ENCODE results near the gene KIF21A.

DNA sequence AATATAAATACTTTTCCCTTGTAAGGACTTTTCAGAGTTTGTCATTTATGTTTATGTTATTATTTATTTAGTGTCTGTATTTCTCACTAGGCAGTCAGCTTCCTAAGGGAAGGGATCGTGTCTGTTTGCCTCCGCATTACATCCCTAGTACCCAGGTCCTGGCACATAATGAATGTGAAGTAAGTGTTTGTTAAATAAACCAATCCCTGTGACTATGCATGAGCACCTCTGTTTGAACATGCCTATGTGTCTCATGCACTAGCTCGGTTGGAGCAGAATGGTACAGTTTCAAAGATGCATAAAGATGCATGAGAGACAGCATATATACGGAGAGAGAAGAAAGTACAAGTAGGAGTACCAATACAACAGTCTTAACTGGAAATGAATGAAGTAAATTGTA, 99.3 kb downstream of the KIF21A start:
- TF ChIP-seq POLR2AphosphoS5 (IDR thresholded peaks at IDR 0.05) (no peak), EP300 (conservative IDR thresholded peaks at IDR 0.05; ENCODE audit: poor library complexity, severe bottlenecking) (no peak), TAF1 (IDR thresholded peaks at IDR 0.05; ENCODE audit: low read depth) (no peak), RAD21 (conservative IDR thresholded peaks at IDR 0.05) (no peak)
- TF ChIP-seq, protein P1, sequence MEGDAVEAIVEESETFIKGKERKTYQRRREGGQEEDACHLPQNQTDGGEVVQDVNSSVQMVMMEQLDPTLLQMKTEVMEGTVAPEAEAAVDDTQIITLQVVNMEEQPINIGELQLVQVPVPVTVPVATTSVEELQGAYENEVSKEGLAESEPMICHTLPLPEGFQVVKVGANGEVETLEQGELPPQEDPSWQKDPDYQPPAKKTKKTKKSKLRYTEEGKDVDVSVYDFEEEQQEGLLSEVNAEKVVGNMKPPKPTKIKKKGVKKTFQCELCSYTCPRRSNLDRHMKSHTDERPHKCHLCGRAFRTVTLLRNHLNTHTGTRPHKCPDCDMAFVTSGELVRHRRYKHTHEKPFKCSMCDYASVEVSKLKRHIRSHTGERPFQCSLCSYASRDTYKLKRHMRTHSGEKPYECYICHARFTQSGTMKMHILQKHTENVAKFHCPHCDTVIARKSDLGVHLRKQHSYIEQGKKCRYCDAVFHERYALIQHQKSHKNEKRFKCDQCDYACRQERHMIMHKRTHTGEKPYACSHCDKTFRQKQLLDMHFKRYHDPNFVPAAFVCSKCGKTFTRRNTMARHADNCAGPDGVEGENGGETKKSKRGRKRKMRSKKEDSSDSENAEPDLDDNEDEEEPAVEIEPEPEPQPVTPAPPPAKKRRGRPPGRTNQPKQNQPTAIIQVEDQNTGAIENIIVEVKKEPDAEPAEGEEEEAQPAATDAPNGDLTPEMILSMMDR (IDR thresholded peaks at IDR 0.05; ENCODE audit: poor library complexity, severe bottlenecking): no peak

Measured in neural cell (in vitro differentiated cells).